Naive thymus-derived CD4-positive, alpha-beta T cell (primary cell): ENCODE results near the gene FIGLA. TPM values are rescaled to one million over a fixed set of nuclear protein-coding genes. Genes with fewer than 3 reads are reported as not detected.

Experiments
- ATAC-seq: fragments of 150-1000 bp; cut with Tn5 transposase; 2 replicates; pipeline ENCODE4 v1.10.0; 2021; ENCODE audit warnings: mild to moderate bottlenecking, moderate library complexity
- CTCF ChIA-PET: fragments of 350-600 bp; sonication (Branson Sonifier 250); formaldehyde crosslinking; loops from one replicate; lab custom pipeline; 2021; ENCODE audit warnings: antibody characterized with exemption; lab: Charles Lee
- POLR2A ChIA-PET: fragments of 350-600 bp; sonication (Branson Sonifier 250); formaldehyde crosslinking; loops from one replicate; lab custom pipeline; 2021; ENCODE audit warnings: antibody characterized with exemption, inconsistent platforms; lab: Charles Lee
- DNase-seq, 9 donors: peaks; one replicate each; pipeline versions ENCODE4 v3.0.0 to v3.0.0-alpha.2; 2020 to 2022; ENCODE audit warnings: mixed read lengths in 1 of 9
- H3K27ac ChIP-seq: one replicate; pipeline ENCODE4 v1.7.0; 2013; ENCODE audit warnings: mild to moderate bottlenecking, low read depth, low read length, moderate library complexity
- H3K27me3 ChIP-seq, 2 donors: one replicate each; pipeline ENCODE4 v1.7.0; 2013; ENCODE audit warnings: low read length in 2 of 2, mild to moderate bottlenecking in 2 of 2, moderate library complexity in 2 of 2; ENCODE audit not compliant: control insufficient read depth in 2 of 2, insufficient read depth in 2 of 2
- H3K36me3 ChIP-seq, 3 experiments: 1 replicate in 2 of 3; 2 replicates in 1 of 3; pipeline ENCODE4 v1.7.0; 2013; ENCODE audit warnings: low read length in 3 of 3, mild to moderate bottlenecking in 3 of 3, moderate library complexity in 1 of 3; ENCODE audit not compliant: insufficient read depth in 3 of 3, control insufficient read depth in 2 of 3
- H3K4me1 ChIP-seq, 2 donors: one replicate each; pipeline ENCODE4 v1.7.0; 2013; ENCODE audit warnings: low read length in 2 of 2, mild to moderate bottlenecking in 2 of 2, moderate library complexity in 1 of 2; ENCODE audit not compliant: control insufficient read depth in 2 of 2, insufficient read depth in 2 of 2
- H3K4me3 ChIP-seq: 2 replicates; pipeline ENCODE4 v1.7.0; 2013; ENCODE audit warnings: mild to moderate bottlenecking, low read length
- H3K9me3 ChIP-seq, 3 experiments: 1 replicate in 2 of 3; 2 replicates in 1 of 3; pipeline ENCODE4 v1.7.0; 2013; ENCODE audit warnings: low read length in 3 of 3; ENCODE audit not compliant: control insufficient read depth in 2 of 3
- H3K27ac Mint-ChIP-seq, 9 donors: one replicate each; pipeline ENCODE4 v1.8.0; 2020 to 2022; ENCODE audit warnings: mixed read lengths in 9 of 9, mild to moderate bottlenecking in 8 of 9, moderate library complexity in 5 of 9, inconsistent platforms in 2 of 9
- H3K27me3 Mint-ChIP-seq, 5 donors: one replicate each; pipeline ENCODE4 v1.8.0; 2021 to 2022; ENCODE audit warnings: mixed read lengths in 5 of 5, mild to moderate bottlenecking in 1 of 5
- H3K36me3 Mint-ChIP-seq, 5 donors: one replicate each; pipeline ENCODE4 v1.8.0; 2020 to 2022; ENCODE audit warnings: mixed read lengths in 5 of 5, mild to moderate bottlenecking in 3 of 5, inconsistent platforms in 1 of 5
- H3K4me1 Mint-ChIP-seq, 7 donors: one replicate each; pipeline ENCODE4 v1.8.0; 2020 to 2022; ENCODE audit warnings: mixed read lengths in 7 of 7, mild to moderate bottlenecking in 3 of 7, inconsistent platforms in 1 of 7
- H3K4me3 Mint-ChIP-seq, 10 donors: one replicate each; pipeline ENCODE4 v1.8.0; 2020 to 2022; ENCODE audit warnings: mild to moderate bottlenecking in 10 of 10, mixed read lengths in 10 of 10, moderate library complexity in 6 of 10, inconsistent platforms in 2 of 10
- H3K9me3 Mint-ChIP-seq, 11 donors: one replicate each; pipeline ENCODE4 v1.8.0; 2020 to 2022; ENCODE audit warnings: mixed read lengths in 11 of 11, mild to moderate bottlenecking in 4 of 11, inconsistent platforms in 1 of 11, moderate library complexity in 1 of 11
- intact Hi-C, 2 donors: fragments of 100-400 bp; cut with micrococcal nuclease; formaldehyde crosslinking; loops; one replicate each; pipeline ENCODE4 v1.15.1; 2023
- polyA plus RNA-seq, 2 donors: library from polyadenylated mRNA; unstranded; fragments of 300-500 nt; fragmentation: Illumina TruSeq; gene quantifications; one replicate each; pipeline ENCODE4 v1.2.3, GENCODE V29; 2021
- total RNA-seq, 6 experiments: library from RNA in 5 of 6; stranded (reverse) in 5 of 6; gene quantifications; 1 replicate in 5 of 6; 2 replicates in 1 of 6; pipeline ENCODE4 v1.2.3 and lab custom pipeline; 2021 to 2026

Gene FIGLA
- total and polyA plus RNA-seq, 7 experiments from 2014 or later: not detected

- Histone ChIP-seq H3K4me3 (no peak overlapping the region), H3K27me3 (no peaks in the 10 kb centered on the region), H3K4me1 (peaks cover 0 to 6% of the 10 kb centered on the region in 2 donors), H3K27ac (no peak overlapping the region), H3K9me3 (no peaks in the 10 kb centered on the region), H3K36me3 (no peaks in the 10 kb centered on the region)
- CTCF ChIA-PET: interaction anchor here (0.6 kb wide), 1 partner anchor 30 kb away, joined by 3 read pairs; no protein-coding TSS in a partner anchor
- Mint-ChIP-seq H3K36me3 (peaks cover 0 to 5% (median 0%) of the 10 kb centered on the region in 5 donors), H3K4me3 (no peak overlapping the region), H3K9me3 (no peaks in the 10 kb centered on the region), H3K4me1 (peaks cover 7 to 30% (median 12%) of the 10 kb centered on the region in 7 donors), H3K27me3 (peaks cover 0 to 3% (median 0%) of the 10 kb centered on the region in 5 donors), H3K27ac (peak overlapping the region in 1 of 9 donors; percentile 22)
- DNase-seq: no peak
- intact Hi-C loops: no loop called here
- ATAC-seq: no peak
- POLR2A ChIA-PET: no interaction called here
These were observed 36.9 kb upstream of the FIGLA start for GRCh38 chr2:70827388-70827787.

GRCh38 chr2:70826696-70827350 is 36.4 kb upstream of the FIGLA start:
- ChIA-PET POLR2A (no interaction called here), CTCF (interaction anchor here (0.6 kb wide), 1 partner anchor 31 kb away, joined by 3 read pairs; no protein-coding TSS in a partner anchor)
- Histone ChIP-seq H3K4me1 (peaks cover 0 to 8% of the 10 kb centered on the region in 2 donors), H3K27ac (no peak overlapping the region), H3K27me3 (no peaks in the 10 kb centered on the region), H3K36me3 (no peaks in the 10 kb centered on the region), H3K4me3 (no peak overlapping the region), H3K9me3 (no peaks in the 10 kb centered on the region)
- Mint-ChIP-seq H3K27ac (peak overlapping the region in 4 of 9 donors; percentile 14 to 84 (median 41)), H3K4me3 (peak overlapping the region in 1 of 10 donors; percentile 10), H3K27me3 (peaks cover 0 to 3% (median 0%) of the 10 kb centered on the region in 5 donors), H3K9me3 (no peaks in the 10 kb centered on the region), H3K4me1 (peaks cover 9 to 31% (median 14%) of the 10 kb centered on the region in 7 donors), H3K36me3 (peaks cover 0 to 5% (median 0%) of the 10 kb centered on the region in 5 donors)
- DNase-seq: no peak
- ATAC-seq: no peak
- intact Hi-C loops: no loop called here

- peak overlapping the region in 1 of 10 donors; percentile 27 for H3K4me3 Mint-ChIP-seq
- H3K4me1 Mint-ChIP-seq: peaks cover 9 to 30% (median 10%) of the 10 kb centered on the region in 7 donors
- Histone ChIP-seq H3K9me3 (no peaks in the 10 kb centered on the region), H3K4me3 (no peak overlapping the region), H3K36me3 (no peaks in the 10 kb centered on the region), H3K4me1 (peaks cover 0 to 8% of the 10 kb centered on the region in 2 donors), H3K27ac (no peak overlapping the region), H3K27me3 (no peaks in the 10 kb centered on the region)
- DNase-seq (no peak), ATAC-seq (peak; percentile 45)
- H3K27me3 Mint-ChIP-seq: peaks cover 0 to 4% (median under 1%) of the 10 kb centered on the region in 5 donors
- peaks cover 0 to 5% (median 0%) of the 10 kb centered on the region in 5 donors for H3K36me3 Mint-ChIP-seq
- POLR2A ChIA-PET: no interaction called here
- H3K27ac Mint-ChIP-seq: peak overlapping the region in 2 of 9 donors; percentile 25 to 81
- no peaks in the 10 kb centered on the region for H3K9me3 Mint-ChIP-seq
- CTCF ChIA-PET: no interaction called here
- intact Hi-C loops: no loop called here
These were observed 32.8 kb upstream of the FIGLA start for GRCh38 chr2:70823249-70823648.

GRCh38 chr2:70822843-70823242 is 32.4 kb upstream of the FIGLA start:
- Mint-ChIP-seq H3K36me3 (peaks cover 0 to 5% (median 0%) of the 10 kb centered on the region in 5 donors), H3K27ac (peak overlapping the region in 3 of 9 donors; percentile 25 to 81 (median 58)), H3K27me3 (peaks cover 0 to 8% (median 4%) of the 10 kb centered on the region in 5 donors), H3K4me3 (peak overlapping the region in 3 of 10 donors; percentile 9 to 58 (median 27)), H3K4me1 (peaks cover 9 to 27% (median 10%) of the 10 kb centered on the region in 7 donors), H3K9me3 (no peaks in the 10 kb centered on the region)
- Histone ChIP-seq H3K9me3 (no peaks in the 10 kb centered on the region), H3K27me3 (no peaks in the 10 kb centered on the region), H3K36me3 (no peaks in the 10 kb centered on the region), H3K4me1 (peaks cover 0 to 8% of the 10 kb centered on the region in 2 donors), H3K27ac (no peak overlapping the region), H3K4me3 (no peak overlapping the region)
- ATAC-seq (peak; percentile 10), DNase-seq (peak in 3 of 9 donors; percentile 2 to 16 (median 5))
- intact Hi-C loops: no loop called here
- ChIA-PET CTCF (no interaction called here), POLR2A (no interaction called here)

- CTCF ChIA-PET: no interaction called here
- no peak within 1 kb of the TSS for H3K4me3 Mint-ChIP-seq
- no peak within 1 kb of the TSS for H3K4me3 ChIP-seq
These were observed 30.1 kb upstream of the FIGLA start, which contains the start of gene CLEC4F for GRCh38 chr2:70820499-70820898. TSS of gene CLEC4F (minus strand) at chr2:70820599. CDS start at chr2:70820523, 76 bp downstream.

GRCh38 chr2:70817284-70817954 is 27.0 kb upstream of the FIGLA start:
- Mint-ChIP-seq H3K36me3 (no peaks in the 10 kb centered on the region), H3K27me3 (peaks cover 0 to 14% (median 4%) of the 10 kb centered on the region in 5 donors), H3K27ac (no peak overlapping the region), H3K9me3 (no peaks in the 10 kb centered on the region), H3K4me1 (peaks cover 0 to 6% (median 2%) of the 10 kb centered on the region in 7 donors), H3K4me3 (no peak overlapping the region)
- POLR2A ChIA-PET: no interaction called here
- H3K27me3 ChIP-seq: no peaks in the 10 kb centered on the region
- no peak overlapping the region for H3K4me3 ChIP-seq
- no peak overlapping the region for H3K27ac ChIP-seq
- no peak for DNase-seq
- no peak for ATAC-seq
- intact Hi-C loops: no loop called here
- peaks cover 0 to 2% of the 10 kb centered on the region in 2 donors for H3K4me1 ChIP-seq
- no peaks in the 10 kb centered on the region for H3K9me3 ChIP-seq
- H3K36me3 ChIP-seq: no peaks in the 10 kb centered on the region
- CTCF ChIA-PET: no interaction called here

More at GRCh38 chr2:70820499-70820898, 30.1 kb upstream of the FIGLA start, which contains the start of gene CLEC4F:
- intact Hi-C loops: no loop called here
- Mint-ChIP-seq H3K9me3 (no peaks in the 10 kb centered on the region), H3K27ac (no peak within 1 kb of the TSS), H3K36me3 (peaks cover 0 to 5% (median 0%) of the 10 kb centered on the region in 5 donors), H3K4me1 (peaks cover 3 to 18% (median 9%) of the 10 kb centered on the region in 7 donors), H3K27me3 (peaks cover 0 to 11% (median 4%) of the 10 kb centered on the region in 5 donors)
- DNase-seq (no peak), ATAC-seq (no peak)
- POLR2A ChIA-PET: no interaction called here
- peaks cover 0 to 8% of the 10 kb centered on the region in 2 donors for H3K4me1 ChIP-seq
- H3K9me3 ChIP-seq: no peaks in the 10 kb centered on the region
- H3K36me3 ChIP-seq: no peaks in the 10 kb centered on the region
- no peak within 1 kb of the TSS for H3K27ac ChIP-seq
- no peaks in the 10 kb centered on the region for H3K27me3 ChIP-seq
